HG03045 (cell line): Measurements from ENCODE around the gene SEC23A.

ENCODE experiments used
- ATAC-seq: cut with Tn5 transposase; IDR thresholded peaks from one replicate; pipeline ENCODE4 v1.9.1; 2021; ENCODE audit warnings: mild to moderate bottlenecking, moderate library complexity; ENCODE audit not compliant: unreplicated experiment

Gene SEC23A

GRCh38 chr14:38992067-38992844, 110.8 kb downstream of the SEC23A start:
- ATAC-seq: no peak

DNA sequence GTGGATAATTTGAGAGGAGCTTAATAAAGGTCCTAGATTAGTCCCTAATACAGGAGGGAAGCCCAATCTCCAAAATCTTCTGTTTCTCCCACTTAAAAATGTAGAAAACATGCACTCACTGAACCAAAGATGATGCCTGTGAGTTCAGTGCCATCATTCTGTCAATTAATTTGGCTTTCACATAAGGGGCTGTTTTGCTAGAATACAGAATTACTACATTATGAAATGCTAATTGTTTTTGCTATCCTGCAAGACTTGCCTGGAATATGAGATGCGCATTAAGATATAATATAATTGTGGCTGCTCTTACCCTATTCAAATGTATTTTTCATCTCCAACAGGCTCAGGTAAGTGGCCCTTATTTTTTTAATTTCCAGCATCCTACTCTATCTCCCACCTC, 111.7 kb downstream of the SEC23A start:
- ATAC-seq: no peak

DNA sequence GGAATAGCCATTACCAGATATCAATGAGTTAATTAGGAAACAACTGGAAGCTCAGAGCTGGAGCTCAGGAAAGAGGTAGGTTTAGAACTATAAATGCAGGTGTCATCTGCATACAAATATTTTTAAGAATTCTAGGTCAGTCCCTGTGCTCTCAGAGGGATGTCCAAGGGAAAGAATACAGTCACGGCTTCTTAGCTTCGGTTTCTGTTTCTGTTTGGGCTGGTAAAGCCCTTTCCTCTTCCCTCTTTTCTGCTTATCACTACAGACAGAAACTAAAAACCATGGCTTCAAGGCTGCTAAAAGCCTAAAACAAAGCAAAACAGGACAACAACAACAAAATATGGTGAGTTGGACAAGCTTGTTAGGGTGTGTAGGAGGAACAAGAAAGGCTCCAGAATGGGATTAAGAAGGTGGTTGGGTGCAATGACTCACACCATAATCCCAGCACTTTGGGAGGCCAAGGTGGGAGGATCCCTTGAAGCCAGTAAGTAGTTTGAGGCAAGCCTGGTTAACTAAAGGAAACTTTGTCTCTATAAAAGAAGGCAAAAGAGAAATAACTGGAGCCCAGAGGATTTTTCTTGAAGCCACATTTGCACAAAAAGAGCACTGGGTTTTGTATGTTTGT, 113.0 kb downstream of the SEC23A start:
- ATAC-seq: peak; percentile 94

DNA sequence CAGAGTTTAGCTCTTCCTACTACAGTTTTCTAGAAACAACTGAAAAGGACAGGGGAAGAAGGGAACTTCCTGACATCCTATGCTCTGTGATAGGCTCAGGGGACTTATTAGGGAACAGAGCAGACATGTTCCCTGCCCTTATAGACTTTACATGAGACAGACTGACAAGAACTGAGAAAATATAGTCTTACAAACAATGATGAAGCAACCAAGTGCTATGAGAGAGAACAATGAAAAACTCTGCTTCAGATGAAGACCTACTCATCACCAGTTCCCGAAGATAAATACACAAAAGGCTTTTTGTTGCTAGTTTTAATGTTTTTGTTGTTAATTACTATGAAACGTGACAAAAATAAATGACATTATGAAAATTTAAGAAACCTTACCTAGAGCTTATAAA, 115.3 kb downstream of the SEC23A start:
- no peak for ATAC-seq

GRCh38 chr14:38982837-38983236, 120.2 kb downstream of the SEC23A start:
- ATAC-seq: no peak

- ATAC-seq: no peak
These were observed 120.8 kb downstream of the SEC23A start for GRCh38 chr14:38982278-38982677.
